ENCODE results near the gene NTN1.

Gene NTN1

GRCh38 chr17:9266697-9267117, 245.4 kb downstream of the NTN1 start:
- no peak overlapping the region for H3K9ac ChIP-seq
- TF ChIP-seq, protein P1, sequence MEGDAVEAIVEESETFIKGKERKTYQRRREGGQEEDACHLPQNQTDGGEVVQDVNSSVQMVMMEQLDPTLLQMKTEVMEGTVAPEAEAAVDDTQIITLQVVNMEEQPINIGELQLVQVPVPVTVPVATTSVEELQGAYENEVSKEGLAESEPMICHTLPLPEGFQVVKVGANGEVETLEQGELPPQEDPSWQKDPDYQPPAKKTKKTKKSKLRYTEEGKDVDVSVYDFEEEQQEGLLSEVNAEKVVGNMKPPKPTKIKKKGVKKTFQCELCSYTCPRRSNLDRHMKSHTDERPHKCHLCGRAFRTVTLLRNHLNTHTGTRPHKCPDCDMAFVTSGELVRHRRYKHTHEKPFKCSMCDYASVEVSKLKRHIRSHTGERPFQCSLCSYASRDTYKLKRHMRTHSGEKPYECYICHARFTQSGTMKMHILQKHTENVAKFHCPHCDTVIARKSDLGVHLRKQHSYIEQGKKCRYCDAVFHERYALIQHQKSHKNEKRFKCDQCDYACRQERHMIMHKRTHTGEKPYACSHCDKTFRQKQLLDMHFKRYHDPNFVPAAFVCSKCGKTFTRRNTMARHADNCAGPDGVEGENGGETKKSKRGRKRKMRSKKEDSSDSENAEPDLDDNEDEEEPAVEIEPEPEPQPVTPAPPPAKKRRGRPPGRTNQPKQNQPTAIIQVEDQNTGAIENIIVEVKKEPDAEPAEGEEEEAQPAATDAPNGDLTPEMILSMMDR (conservative IDR thresholded peaks at IDR 0.05; ENCODE audit: low read depth, low read length), result no peak
- H3K36me3 ChIP-seq (ENCODE audit: insufficient read depth), result no peaks in the 10 kb centered on the region
- no peak overlapping the region for H3K4me3 ChIP-seq (IDR thresholded peaks at IDR 0.05; ENCODE audit: insufficient read depth, low read depth, low read length)
- no peaks in the 10 kb centered on the region for H3K4me1 ChIP-seq (ENCODE audit: low read depth, poor library complexity, severe bottlenecking)
- H3K79me2 ChIP-seq (ENCODE audit: insufficient read depth, low read depth), result no peaks in the 10 kb centered on the region
- H3K4me2 ChIP-seq, result no peak overlapping the region
- no peaks in the 10 kb centered on the region for H4K20me1 ChIP-seq (ENCODE audit: insufficient read depth)
- H3K27me3 ChIP-seq (ENCODE audit: insufficient read depth, low read depth), result no peaks in the 10 kb centered on the region
- no peak overlapping the region for H3K27ac ChIP-seq
- no peak overlapping the region for H2AFZ ChIP-seq (ENCODE audit: low read depth)

GRCh38 chr17:9268546-9268945, 247.2 kb downstream of the NTN1 start:
- Histone ChIP-seq H3K27ac (no peak overlapping the region), H3K9ac (no peak overlapping the region), H2AFZ (ENCODE audit: low read depth) (no peak overlapping the region), H3K4me2 (no peak overlapping the region), H3K4me1 (ENCODE audit: low read depth, poor library complexity, severe bottlenecking) (no peaks in the 10 kb centered on the region), H3K79me2 (ENCODE audit: insufficient read depth, low read depth) (no peaks in the 10 kb centered on the region), H4K20me1 (ENCODE audit: insufficient read depth) (no peaks in the 10 kb centered on the region), H3K4me3 (IDR thresholded peaks at IDR 0.05; ENCODE audit: insufficient read depth, low read depth, low read length) (no peak overlapping the region), H3K27me3 (ENCODE audit: insufficient read depth, low read depth) (no peaks in the 10 kb centered on the region), H3K36me3 (ENCODE audit: insufficient read depth) (no peaks in the 10 kb centered on the region)
- TF ChIP-seq, protein P1 (conservative IDR thresholded peaks at IDR 0.05; ENCODE audit: low read depth, low read length), result no peak

- TF ChIP-seq, protein P1 (conservative IDR thresholded peaks at IDR 0.05; ENCODE audit: low read depth, low read length), result no peak
- no peak overlapping the region for H3K27ac ChIP-seq
- no peak overlapping the region for H3K4me3 ChIP-seq (IDR thresholded peaks at IDR 0.05; ENCODE audit: insufficient read depth, low read depth, low read length)
- H3K4me1 ChIP-seq (ENCODE audit: low read depth, poor library complexity, severe bottlenecking), result no peaks in the 10 kb centered on the region
- H2AFZ ChIP-seq (ENCODE audit: low read depth), result no peak overlapping the region
- H3K36me3 ChIP-seq (ENCODE audit: insufficient read depth), result no peaks in the 10 kb centered on the region
- no peaks in the 10 kb centered on the region for H4K20me1 ChIP-seq (ENCODE audit: insufficient read depth)
- H3K4me2 ChIP-seq, result no peak overlapping the region
- no peak overlapping the region for H3K9ac ChIP-seq
- H3K79me2 ChIP-seq (ENCODE audit: insufficient read depth, low read depth), result no peaks in the 10 kb centered on the region
- no peaks in the 10 kb centered on the region for H3K27me3 ChIP-seq (ENCODE audit: insufficient read depth, low read depth)
Measured at GRCh38 chr17:9269350-9270035, 248.2 kb downstream of the NTN1 start.

DNA sequence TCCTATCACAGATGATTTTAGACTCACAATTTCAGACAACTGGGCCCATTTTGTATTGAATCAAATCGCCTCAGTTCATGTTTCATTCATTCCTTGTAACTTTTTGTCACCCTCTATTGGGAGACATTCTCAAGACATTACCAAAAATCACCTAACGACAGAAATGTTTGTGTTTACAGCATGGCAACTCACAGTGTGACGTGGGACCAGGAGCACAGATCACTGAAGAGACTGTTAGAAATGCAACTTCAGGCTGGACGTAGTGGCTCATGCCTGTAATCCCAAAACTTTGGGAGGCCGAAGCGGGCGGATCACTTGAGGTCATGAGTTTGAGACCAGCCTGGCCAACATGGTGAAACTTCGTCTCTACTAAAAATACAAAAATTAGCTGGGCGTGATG, 249.6 kb downstream of the NTN1 start:
- Histone ChIP-seq H2AFZ (ENCODE audit: low read depth) (no peak overlapping the region), H3K79me2 (ENCODE audit: insufficient read depth, low read depth) (no peaks in the 10 kb centered on the region), H4K20me1 (ENCODE audit: insufficient read depth) (no peaks in the 10 kb centered on the region)

More for the DNA sequence above, 249.6 kb downstream of the NTN1 start:
- no peaks in the 10 kb centered on the region for H3K27me3 ChIP-seq (ENCODE audit: insufficient read depth, low read depth)
- no peak overlapping the region for H3K4me3 ChIP-seq (IDR thresholded peaks at IDR 0.05; ENCODE audit: insufficient read depth, low read depth, low read length)
- H3K9ac ChIP-seq, result no peak overlapping the region
- no peak overlapping the region for H3K27ac ChIP-seq
- TF ChIP-seq, protein P1 (conservative IDR thresholded peaks at IDR 0.05; ENCODE audit: low read depth, low read length), result no peak
- no peaks in the 10 kb centered on the region for H3K4me1 ChIP-seq (ENCODE audit: low read depth, poor library complexity, severe bottlenecking)
- H3K4me2 ChIP-seq, result no peak overlapping the region
- no peaks in the 10 kb centered on the region for H3K36me3 ChIP-seq (ENCODE audit: insufficient read depth)

Measured in KMS-11 (cell line).